NCI-H1092 treated with DMSO at 0.1 percent for 48 hours (cell line): Measurements from ENCODE around the gene BCOR.

Experiments
- DNase-seq: peaks from one replicate; lab custom pipeline; 2025; lab: John Stamatoyannopoulos, UW

The BCOR gene

GRCh38 chrX:40019541-40019940, 78.2 kb downstream of the BCOR start:
- no peak for DNase-seq

- no peak for DNase-seq
These were observed 79.7 kb downstream of the BCOR start for GRCh38 chrX:40018041-40018440.

GRCh38 chrX:40016749-40017148, 81.0 kb downstream of the BCOR start:
- DNase-seq = no peak

- DNase-seq = no peak
These were observed 82.1 kb downstream of the BCOR start for GRCh38 chrX:40015693-40016092.

GRCh38 chrX:40013266-40014195, 84.2 kb downstream of the BCOR start:
- DNase-seq = peak; percentile 77

GRCh38 chrX:40012868-40013265, 84.9 kb downstream of the BCOR start:
- peak; percentile 67 for DNase-seq

- peak; percentile 67 for DNase-seq
These were observed 85.5 kb downstream of the BCOR start for GRCh38 chrX:40012039-40012867.

- DNase-seq = no peak
These were observed 86.3 kb downstream of the BCOR start for GRCh38 chrX:40011322-40012038.

- peak; percentile 34 for DNase-seq
These were observed 87.0 kb downstream of the BCOR start for GRCh38 chrX:40010550-40011321.

GRCh38 chrX:40009890-40010289, 87.9 kb downstream of the BCOR start:
- peak; percentile 38 for DNase-seq

- peak; percentile 60 for DNase-seq
These were observed 88.3 kb downstream of the BCOR start for GRCh38 chrX:40009462-40009851.

- peak; percentile 90 for DNase-seq
These were observed 88.8 kb downstream of the BCOR start for GRCh38 chrX:40008791-40009461.

- no peak for DNase-seq
These were observed 89.7 kb downstream of the BCOR start for GRCh38 chrX:40007756-40008705.

- DNase-seq = no peak
These were observed 90.5 kb downstream of the BCOR start for GRCh38 chrX:40007131-40007755.

GRCh38 chrX:40006106-40007017, 91.4 kb downstream of the BCOR start:
- no peak for DNase-seq

GRCh38 chrX:40005292-40006011, 92.3 kb downstream of the BCOR start:
- DNase-seq = no peak

- no peak for DNase-seq
These were observed 92.9 kb downstream of the BCOR start for GRCh38 chrX:40004921-40005291.

GRCh38 chrX:40004246-40004535, 93.6 kb downstream of the BCOR start:
- DNase-seq = no peak
